Nephron progenitor cell (in vitro differentiated cells): ENCODE measurements around the gene PDCD1.
"Not testable (repeated sequence)": the region's sequence is repeated elsewhere in the genome, so short reads cannot be mapped to it uniquely, and the experiment has no call there.

Source experiments
- DNase-seq: peaks from one replicate; pipeline ENCODE4 v3.0.0; 2021
- H3K27ac Mint-ChIP-seq: 2 replicates; pipeline ENCODE4 v1.8.0; 2021; ENCODE audit warnings: mild to moderate bottlenecking, moderate library complexity, mixed read lengths
- H3K27me3 Mint-ChIP-seq: 2 replicates; pipeline ENCODE4 v1.8.0; 2021; ENCODE audit warnings: mild to moderate bottlenecking, low read depth, mixed read lengths; ENCODE audit not compliant: poor library complexity
- H3K36me3 Mint-ChIP-seq: 2 replicates; pipeline ENCODE4 v1.8.0; 2021; ENCODE audit warnings: low read depth, mixed read lengths
- H3K4me1 Mint-ChIP-seq: 2 replicates; pipeline ENCODE4 v1.8.0; 2021; ENCODE audit warnings: mixed read lengths
- H3K4me3 Mint-ChIP-seq: 2 replicates; pipeline ENCODE4 v1.8.0; 2021; ENCODE audit warnings: mild to moderate bottlenecking, moderate library complexity, mixed read lengths
- H3K9me3 Mint-ChIP-seq: 2 replicates; pipeline ENCODE4 v1.8.0; 2021; ENCODE audit warnings: mild to moderate bottlenecking, moderate library complexity, mixed read lengths
- TF ChIP-seq, protein P1 (sequence below): fragments of 200-600 bp; sonication (generic); IDR thresholded peaks from 2 replicates; pipeline ENCODE4 v1.5.0; 2021; ENCODE audit warnings: antibody characterized with exemption

The PDCD1 gene

GRCh38 chr2:241810307-241811200 is 48.1 kb downstream of the PDCD1 start:
- H3K27me3 Mint-ChIP-seq = peaks cover 2% of the 10 kb centered on the region
- H3K4me3 Mint-ChIP-seq = no peak overlapping the region
- no peak overlapping the region for H3K27ac Mint-ChIP-seq
- peaks cover 33% of the 10 kb centered on the region for H3K4me1 Mint-ChIP-seq
- no peaks in the 10 kb centered on the region for H3K9me3 Mint-ChIP-seq
- TF ChIP-seq, protein P1, sequence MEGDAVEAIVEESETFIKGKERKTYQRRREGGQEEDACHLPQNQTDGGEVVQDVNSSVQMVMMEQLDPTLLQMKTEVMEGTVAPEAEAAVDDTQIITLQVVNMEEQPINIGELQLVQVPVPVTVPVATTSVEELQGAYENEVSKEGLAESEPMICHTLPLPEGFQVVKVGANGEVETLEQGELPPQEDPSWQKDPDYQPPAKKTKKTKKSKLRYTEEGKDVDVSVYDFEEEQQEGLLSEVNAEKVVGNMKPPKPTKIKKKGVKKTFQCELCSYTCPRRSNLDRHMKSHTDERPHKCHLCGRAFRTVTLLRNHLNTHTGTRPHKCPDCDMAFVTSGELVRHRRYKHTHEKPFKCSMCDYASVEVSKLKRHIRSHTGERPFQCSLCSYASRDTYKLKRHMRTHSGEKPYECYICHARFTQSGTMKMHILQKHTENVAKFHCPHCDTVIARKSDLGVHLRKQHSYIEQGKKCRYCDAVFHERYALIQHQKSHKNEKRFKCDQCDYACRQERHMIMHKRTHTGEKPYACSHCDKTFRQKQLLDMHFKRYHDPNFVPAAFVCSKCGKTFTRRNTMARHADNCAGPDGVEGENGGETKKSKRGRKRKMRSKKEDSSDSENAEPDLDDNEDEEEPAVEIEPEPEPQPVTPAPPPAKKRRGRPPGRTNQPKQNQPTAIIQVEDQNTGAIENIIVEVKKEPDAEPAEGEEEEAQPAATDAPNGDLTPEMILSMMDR = no peak
- no peaks in the 10 kb centered on the region for H3K36me3 Mint-ChIP-seq
- peak; percentile 4 for DNase-seq

GRCh38 chr2:241809383-241810306 is 49.0 kb downstream of the PDCD1 start:
- TF ChIP-seq, protein P1 = no peak
- Mint-ChIP-seq H3K36me3 (no peaks in the 10 kb centered on the region), H3K9me3 (no peaks in the 10 kb centered on the region), H3K4me3 (no peak overlapping the region), H3K27ac (peak overlapping the region; percentile 82), H3K4me1 (peaks cover 30% of the 10 kb centered on the region), H3K27me3 (peaks cover 2% of the 10 kb centered on the region)
- DNase-seq = no peak

GRCh38 chr2:241808721-241809382 is 49.8 kb downstream of the PDCD1 start, which contains the start of gene NEU4:
TSS of gene NEU4 (plus strand) at chr2:241809193. CDS start at chr2:241814485, 5,292 bp downstream.
- Mint-ChIP-seq H3K4me3 (peak within 1 kb of the TSS; percentile 50), H3K4me1 (peaks cover 32% of the 10 kb centered on the region), H3K36me3 (no peaks in the 10 kb centered on the region), H3K27ac (peak within 1 kb of the TSS; percentile 97), H3K9me3 (no peaks in the 10 kb centered on the region), H3K27me3 (peaks cover 2% of the 10 kb centered on the region)
- peak; percentile 27 for DNase-seq
- TF ChIP-seq, protein P1 = no peak

DNA sequence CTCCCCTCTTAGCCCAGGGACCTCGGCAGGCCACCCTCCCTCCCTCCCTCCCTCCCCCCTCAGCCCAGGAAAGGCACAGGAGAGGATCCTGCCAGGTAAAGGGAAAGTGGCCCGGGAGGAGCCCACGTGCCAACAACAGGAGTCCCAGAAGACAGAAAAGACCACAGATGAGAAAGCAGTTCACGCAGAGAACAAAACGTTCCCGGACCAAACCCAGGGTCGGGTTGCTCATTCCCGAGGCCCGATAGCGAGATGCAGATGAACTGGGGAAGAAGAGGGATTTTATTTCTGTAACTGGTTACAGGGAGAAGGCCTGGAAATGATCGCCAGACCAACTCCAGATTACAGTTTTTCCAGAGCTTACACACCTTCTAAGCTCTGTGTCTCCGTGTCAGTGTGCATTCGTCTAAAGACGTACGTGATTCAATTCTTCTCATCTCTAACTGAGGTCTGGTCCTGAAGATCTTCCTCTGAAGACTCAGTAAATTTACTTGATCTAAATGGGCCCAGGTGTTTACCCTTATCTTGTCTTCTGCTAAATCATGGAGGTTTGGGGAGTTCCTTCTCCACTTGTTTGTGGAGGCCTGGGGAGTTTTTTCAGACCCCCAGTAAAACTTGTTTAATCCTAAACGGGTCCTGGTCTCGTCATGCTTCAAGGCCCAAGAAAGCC is 50.5 kb downstream of the PDCD1 start:
- Mint-ChIP-seq H3K9me3 (no peaks in the 10 kb centered on the region), H3K4me3 (peak overlapping the region; percentile 50), H3K27me3 (peaks cover 2% of the 10 kb centered on the region), H3K4me1 (peaks cover 32% of the 10 kb centered on the region), H3K36me3 (no peaks in the 10 kb centered on the region), H3K27ac (peak overlapping the region; percentile 97)
- TF ChIP-seq, protein P1 = no peak
- peak; percentile 16 for DNase-seq

DNA sequence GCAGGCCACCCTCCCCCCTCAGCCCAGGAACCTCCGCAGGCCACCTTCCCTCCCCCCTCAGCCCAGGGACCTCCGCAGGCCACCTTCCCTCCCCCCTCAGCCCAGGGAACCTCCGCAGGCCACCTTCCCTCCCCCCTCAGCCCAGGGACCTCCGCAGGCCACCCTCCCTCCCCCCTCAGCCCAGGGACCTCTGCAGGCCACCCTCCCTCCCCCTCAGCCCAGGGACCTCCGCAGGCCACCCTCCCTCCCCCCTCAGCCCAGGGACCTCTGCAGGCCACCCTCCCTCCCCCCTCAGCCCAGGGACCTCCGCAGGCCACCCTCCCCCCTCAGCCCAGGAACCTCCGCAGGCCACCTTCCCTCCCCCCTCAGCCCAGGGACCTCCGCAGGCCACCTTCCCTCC is 52.5 kb downstream of the PDCD1 start:
- DNase-seq = peak; percentile 4
- not testable (repeated sequence) for H3K36me3 Mint-ChIP-seq, H3K27me3 Mint-ChIP-seq, H3K9me3 Mint-ChIP-seq, H3K4me3 Mint-ChIP-seq, H3K27ac Mint-ChIP-seq
- peaks cover 46% of the 10 kb centered on the region for H3K4me1 Mint-ChIP-seq
